Right lobe of liver (tissue), 4 donors: ENCODE data around the gene NUDT7.

ENCODE experiments used
- CTCF ChIP-seq, 4 donors: fragments of 200-600 bp in 3 of 4; fragments of 450-650 bp in 1 of 4; IDR thresholded peaks; one replicate each; pipeline versions ENCODE4 v1.5.1 to v1.8.0; 2016 to 2022; ENCODE audit warnings: antibody characterized with exemption in 4 of 4, mild to moderate bottlenecking in 2 of 4
- POLR2A ChIP-seq: fragments of 450-650 bp; IDR thresholded peaks from one replicate; pipeline ENCODE4 v1.6.1; 2017; ENCODE audit warnings: antibody characterized with exemption, mild to moderate bottlenecking
- donor health status: DM: no; HTN: no; CAD: no.
- donor health status: DM: no; HTN: no; CAD: no.
- donor health status: DM: no; HTN: yes; CAD: no.

GRCh38 chr16:77729951-77730350 lies 7.6 kb downstream of the NUDT7 start:
- TF ChIP-seq POLR2A (no peak), CTCF (IDR thresholded peaks at IDR 0.05) (no peak)
